Measurements from ENCODE around the gene INPP1. TPM values are rescaled to one million over a fixed set of nuclear protein-coding genes. Genes with fewer than 3 reads are reported as not detected.

Gene INPP1
- total RNA-seq, 1 experiment from 2014 or later = 2.3 TPM

- TF ChIP-seq HMGXB4 (CRISPR knock-in tag; IDR thresholded peaks at IDR 0.05) = no peak
- no peak for TF ChIP-seq SMAD3 (CRISPR knock-in tag; IDR thresholded peaks at IDR 0.05; ENCODE audit: borderline replicate concordance)
- no peak for TF ChIP-seq FOXJ3 (CRISPR knock-in tag; IDR thresholded peaks at IDR 0.05; ENCODE audit: borderline replicate concordance)
- TF ChIP-seq MYBL2 (CRISPR knock-in tag; IDR thresholded peaks at IDR 0.05) = no peak
- TF ChIP-seq ZNF396 (CRISPR knock-in tag; IDR thresholded peaks at IDR 0.05; ENCODE audit: borderline replicate concordance) = no peak
- TF ChIP-seq ZNF532 (CRISPR knock-in tag; IDR thresholded peaks at IDR 0.05; ENCODE audit: borderline replicate concordance) = no peak
These were observed 17.6 kb downstream of the INPP1 start (continued) for GRCh38 chr2:190360965-190361364.

GRCh38 chr2:190361572-190361971 lies 18.2 kb downstream of the INPP1 start:
- H3K4me3 Mint-ChIP-seq = no peak overlapping the region
- ATAC-seq = no peak
- ChIA-PET CTCF (no interaction called here), POLR2A (no interaction called here)
- H3K27me3 Mint-ChIP-seq (ENCODE audit: low read depth) = no peaks in the 10 kb centered on the region
- H3K4me1 Mint-ChIP-seq = peaks cover 6% of the 10 kb centered on the region
- no peak for TF ChIP-seq SP1 (CRISPR knock-in tag; conservative IDR thresholded peaks at IDR 0.05)
- no peak for TF ChIP-seq PREB (CRISPR knock-in tag; IDR thresholded peaks at IDR 0.05; ENCODE audit: borderline replicate concordance)
- no peak for TF ChIP-seq GTF2I (CRISPR knock-in tag; conservative IDR thresholded peaks at IDR 0.05)
- no peak overlapping the region for H3K27ac Mint-ChIP-seq
- no peak for DNase-seq (ENCODE audit: low spot score)
- H3K36me3 Mint-ChIP-seq = no peaks in the 10 kb centered on the region
- H3K9me3 Mint-ChIP-seq = no peaks in the 10 kb centered on the region

- ChIA-PET CTCF (no interaction called here), POLR2A (no interaction called here)
- H3K9me3 Mint-ChIP-seq = no peaks in the 10 kb centered on the region
- H3K27me3 Mint-ChIP-seq (ENCODE audit: low read depth) = no peaks in the 10 kb centered on the region
- no peak for DNase-seq (ENCODE audit: low spot score)
- H3K4me3 Mint-ChIP-seq = no peak overlapping the region
- H3K27ac Mint-ChIP-seq = no peak overlapping the region
- no peaks in the 10 kb centered on the region for H3K36me3 Mint-ChIP-seq
- TF ChIP-seq ZNF671 (CRISPR knock-in tag; IDR thresholded peaks at IDR 0.05) (no peak), ZNF512 (CRISPR knock-in tag; IDR thresholded peaks at IDR 0.05; ENCODE audit: borderline replicate concordance) (no peak), ZNF532 (CRISPR knock-in tag; IDR thresholded peaks at IDR 0.05; ENCODE audit: borderline replicate concordance) (no peak), CTCF (IDR thresholded peaks at IDR 0.05) (no peak), ATF1 (CRISPR knock-in tag; IDR thresholded peaks at IDR 0.05) (no peak), GABPB1 (CRISPR knock-in tag; IDR thresholded peaks at IDR 0.05) (no peak), MXD4 (CRISPR knock-in tag; IDR thresholded peaks at IDR 0.05; ENCODE audit: borderline replicate concordance) (no peak), SMAD4 (CRISPR knock-in tag; IDR thresholded peaks at IDR 0.05) (no peak)
- H3K4me1 Mint-ChIP-seq = peaks cover 6% of the 10 kb centered on the region
- no peak for ATAC-seq
These were observed 19.5 kb downstream of the INPP1 start for GRCh38 chr2:190362894-190363293.

All from WTC11 (cell line).